GM19240 (cell line): Measurements from ENCODE around the gene DEFB108B.
"Not testable (repeated sequence)": the region's sequence is repeated elsewhere in the genome, so short reads cannot be mapped to it uniquely, and the experiment has no call there.

Source experiments
- DNase-seq: peaks from one replicate; pipeline ENCODE4 v3.0.0; 2011; ENCODE audit warnings: low spot score; ENCODE audit not compliant: insufficient read length

DEFB108B gene

GRCh38 chr11:71813481-71814355, 19.3 kb upstream of the DEFB108B start:
- peak; percentile 45 for DNase-seq

DNA sequence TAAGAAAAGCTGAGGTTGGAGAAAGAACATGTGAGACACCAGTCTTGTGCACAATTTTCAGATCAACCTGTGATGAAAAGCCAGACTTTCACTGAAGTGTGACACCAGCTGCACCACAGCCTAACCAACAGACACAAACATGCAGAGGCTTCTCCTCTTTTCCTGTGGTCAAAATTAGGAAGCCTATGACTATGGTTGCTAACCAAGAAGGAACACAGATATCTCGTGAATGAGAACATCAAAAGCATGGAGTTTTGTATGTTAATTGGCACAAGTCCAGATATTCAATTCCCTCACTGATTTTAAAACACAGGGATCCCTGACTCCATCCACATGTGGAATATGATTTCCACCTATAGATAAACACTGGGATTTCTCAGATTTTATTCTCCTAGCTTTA, 11.5 kb upstream of the DEFB108B start:
- DNase-seq: not testable (repeated sequence)

- not testable (repeated sequence) for DNase-seq
Observed at GRCh38 chr11:71829247-71829646, 3.8 kb upstream of the DEFB108B start.

DNA sequence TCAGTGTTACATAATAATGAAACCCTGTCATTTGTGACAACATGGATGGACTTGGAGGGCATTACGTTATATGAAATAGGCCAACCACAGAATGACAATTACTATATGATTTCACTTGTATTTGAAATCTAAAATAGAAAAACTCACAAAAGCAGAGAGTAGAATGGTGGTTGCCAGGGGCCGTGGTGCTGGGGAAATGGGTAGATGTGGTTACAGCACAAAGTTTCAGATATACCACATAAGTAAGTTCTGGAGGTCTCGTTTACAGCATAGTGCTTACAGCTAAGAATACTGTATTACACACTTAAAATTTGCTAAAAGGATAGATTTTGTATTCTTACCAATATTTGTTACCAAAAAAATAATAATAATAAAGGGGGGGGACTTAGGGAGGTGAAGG, 3.3 kb upstream of the DEFB108B start:
- not testable (repeated sequence) for DNase-seq

DNA sequence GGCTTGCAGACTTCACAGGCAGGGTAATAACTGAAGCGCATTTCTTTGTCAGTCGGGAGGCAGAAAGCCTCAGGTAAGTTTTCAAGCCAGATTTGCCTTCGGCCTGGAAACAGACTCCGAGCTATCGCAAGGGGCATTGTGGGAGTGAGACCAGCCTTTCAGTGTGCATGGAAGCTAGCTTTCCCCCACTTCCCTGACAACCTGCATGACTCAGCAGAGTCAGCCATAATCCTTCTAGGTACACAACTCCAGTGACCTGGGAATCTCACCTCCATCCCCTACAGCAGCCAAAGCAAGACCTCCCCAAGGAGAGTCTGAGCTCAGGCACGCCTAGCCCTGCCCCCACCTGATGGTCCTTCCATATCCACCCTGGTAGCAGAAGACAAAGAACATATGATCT, 9.7 kb downstream of the DEFB108B start:
- not testable (repeated sequence) for DNase-seq

DNA sequence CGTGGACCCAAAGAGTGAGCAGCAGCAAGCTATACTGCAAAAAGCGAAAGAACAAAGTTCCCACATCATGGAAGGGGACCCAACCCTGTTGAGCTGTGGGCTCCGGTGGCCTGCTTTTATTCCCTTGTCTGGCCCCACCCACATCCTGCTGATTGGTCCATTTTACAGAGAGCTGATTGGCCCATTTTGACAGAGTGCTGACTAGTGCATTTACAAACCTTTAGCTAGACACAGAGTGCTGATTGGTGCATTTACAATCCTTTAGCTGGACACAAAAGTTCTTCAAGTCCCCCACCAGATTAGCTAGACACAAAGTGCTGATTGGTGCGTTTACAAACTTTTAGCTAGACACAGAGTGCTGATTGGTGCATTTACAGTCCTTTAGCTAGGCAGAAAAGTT, 10.4 kb downstream of the DEFB108B start:
- DNase-seq: not testable (repeated sequence)

- no peak for DNase-seq
Observed at GRCh38 chr11:71843858-71844257, 10.9 kb downstream of the DEFB108B start.

DNA sequence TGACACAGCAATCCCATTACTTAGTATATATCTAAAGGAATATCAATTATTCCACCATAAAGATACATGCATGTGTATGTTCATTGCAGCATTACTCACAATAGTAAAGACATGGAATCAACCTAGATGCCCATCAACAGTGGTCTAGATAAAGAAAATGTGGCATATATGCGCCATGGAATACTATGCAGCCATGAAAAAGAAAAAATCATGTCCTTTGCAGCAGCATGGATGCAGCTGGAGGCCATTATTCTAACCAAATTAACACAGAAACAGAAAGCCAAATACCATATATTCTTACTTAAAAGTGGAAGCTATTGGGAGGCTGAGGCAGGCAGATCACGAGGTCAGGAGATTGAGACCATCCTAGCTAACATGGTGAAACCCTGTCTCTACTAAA, 20.9 kb downstream of the DEFB108B start:
- not testable (repeated sequence) for DNase-seq

DNA sequence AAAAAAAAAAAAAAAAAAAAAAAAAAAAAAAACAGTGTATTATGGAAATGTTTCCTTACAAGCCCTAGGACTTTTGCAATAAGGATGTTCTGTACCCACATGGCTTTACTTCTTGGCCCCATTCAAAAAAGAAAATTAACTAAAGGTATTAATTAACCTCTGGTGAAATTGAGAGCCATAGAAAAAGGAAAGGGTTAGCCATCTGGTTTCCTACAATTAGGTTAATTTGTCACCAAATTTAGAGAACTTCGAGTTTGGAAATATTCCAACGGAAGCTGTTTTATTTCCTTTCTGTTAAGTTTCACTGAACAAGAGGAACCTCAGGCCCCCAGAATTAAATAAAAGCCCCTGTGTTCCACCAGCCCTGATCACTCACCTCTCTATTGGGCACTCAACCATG, 22.9 kb downstream of the DEFB108B start:
- not testable (repeated sequence) for DNase-seq

- DNase-seq: not testable (repeated sequence)
Observed at GRCh38 chr11:71860835-71861234, 27.8 kb downstream of the DEFB108B start.

DNA sequence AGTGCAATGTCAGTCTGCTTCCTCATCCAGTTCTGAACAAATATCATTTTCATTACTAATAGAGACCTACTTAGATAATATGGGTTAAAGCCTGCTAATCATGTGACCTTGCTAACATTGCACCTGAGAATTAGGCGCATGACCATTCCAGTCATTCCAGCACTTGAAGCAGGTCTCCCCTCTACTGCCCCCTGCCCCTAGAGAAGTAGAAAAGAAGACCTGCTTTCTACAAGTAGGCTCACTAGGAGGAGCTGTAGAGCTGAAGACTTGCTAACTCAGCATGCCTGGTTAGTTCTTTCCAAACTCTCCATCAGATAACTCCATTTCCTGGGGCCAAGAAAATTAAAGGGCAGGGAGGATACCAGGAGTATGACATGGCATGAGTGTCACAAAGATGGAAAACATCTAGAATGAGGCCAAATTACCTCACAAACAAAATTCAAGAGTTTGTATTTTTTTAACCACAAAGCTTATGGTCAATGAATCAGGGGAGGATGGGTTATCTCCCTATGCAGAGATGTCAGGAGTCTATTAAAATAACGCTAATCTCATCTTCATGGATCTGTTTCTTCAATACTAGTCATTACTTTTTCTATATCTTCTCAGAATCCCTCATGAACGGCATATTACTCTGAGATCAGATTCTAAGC, 31.1 kb downstream of the DEFB108B start:
- not testable (repeated sequence) for DNase-seq

- not testable (repeated sequence) for DNase-seq
Observed at GRCh38 chr11:71867209-71867608, 34.2 kb downstream of the DEFB108B start.

DNA sequence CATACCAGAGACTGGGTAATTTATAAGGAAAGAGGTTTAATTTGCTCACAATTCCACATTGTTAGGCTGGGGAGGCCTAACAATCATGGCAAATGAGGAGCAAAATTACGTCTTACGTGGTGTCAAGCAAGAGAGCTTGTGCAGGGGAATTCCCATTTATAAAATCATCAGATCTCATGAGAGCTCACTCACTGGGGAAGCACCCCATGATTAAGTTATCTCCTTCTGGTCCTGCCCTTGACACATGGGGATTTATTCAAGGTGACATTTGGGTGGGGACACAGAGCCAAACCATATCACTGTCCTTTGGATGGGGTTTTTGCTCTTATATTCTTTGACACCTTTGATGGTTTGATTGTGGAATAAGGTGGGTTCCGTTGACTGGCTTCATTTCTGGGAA, 36.9 kb downstream of the DEFB108B start:
- not testable (repeated sequence) for DNase-seq

DNA sequence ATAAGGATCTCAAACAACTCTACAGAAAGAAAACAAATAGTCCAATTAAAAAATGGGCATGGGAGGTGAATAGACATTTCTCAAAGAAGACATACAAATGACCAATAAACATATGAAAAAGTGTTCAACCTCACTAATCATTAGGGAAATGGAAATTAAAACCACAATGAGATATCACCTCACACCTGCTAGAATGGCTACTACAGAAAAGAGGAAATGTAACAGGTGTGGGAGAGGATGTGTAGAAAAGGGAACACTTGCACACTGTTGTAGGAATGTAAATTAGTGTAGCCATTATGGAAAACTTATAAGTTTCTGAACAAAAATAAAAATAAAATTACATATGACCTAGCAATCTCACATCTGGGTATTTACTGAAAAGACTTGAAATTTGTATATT, 37.7 kb downstream of the DEFB108B start:
- DNase-seq: not testable (repeated sequence)

- DNase-seq: not testable (repeated sequence)
Observed at GRCh38 chr11:71876262-71876661, 43.3 kb downstream of the DEFB108B start.

GRCh38 chr11:71878059-71878458, 45.1 kb downstream of the DEFB108B start, which contains the start of gene DEFB131B:
DEFB131B (plus strand) TSS chr11:71878453; CDS start chr11:71878453, 0 bp downstream.
- DNase-seq: not testable (repeated sequence)

- DNase-seq: not testable (repeated sequence)
Observed at GRCh38 chr11:71885806-71886205, 52.8 kb downstream of the DEFB108B start.
